ENCODE data around the gene PRKN.

The PRKN gene

DNA sequence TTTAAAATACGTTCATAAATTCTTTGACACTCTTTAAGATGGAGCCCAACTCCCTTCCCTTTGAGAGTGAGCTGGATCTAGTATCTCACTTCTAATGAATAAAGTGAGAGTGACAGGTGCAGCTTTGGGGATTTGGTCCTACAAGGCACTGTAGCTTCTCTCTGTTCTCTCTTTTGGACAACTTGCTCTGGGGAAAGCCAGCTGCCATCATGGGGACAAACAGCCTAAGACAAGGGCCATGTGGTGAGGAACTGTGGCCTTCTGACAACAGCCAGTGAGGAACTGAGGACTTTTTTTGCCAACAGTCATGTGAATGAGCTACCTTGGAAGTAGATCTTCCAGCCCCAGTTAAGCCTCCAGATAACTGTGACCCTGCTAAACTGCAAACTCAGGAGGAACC is 1180.9 kb downstream of the PRKN start:
- no peak for DNase-seq (ENCODE audit: extremely low read depth, low read depth)
- TF ChIP-seq CTCF (IDR thresholded peaks at IDR 0.05; ENCODE audit: low read depth, low read length), result no peak

DNA sequence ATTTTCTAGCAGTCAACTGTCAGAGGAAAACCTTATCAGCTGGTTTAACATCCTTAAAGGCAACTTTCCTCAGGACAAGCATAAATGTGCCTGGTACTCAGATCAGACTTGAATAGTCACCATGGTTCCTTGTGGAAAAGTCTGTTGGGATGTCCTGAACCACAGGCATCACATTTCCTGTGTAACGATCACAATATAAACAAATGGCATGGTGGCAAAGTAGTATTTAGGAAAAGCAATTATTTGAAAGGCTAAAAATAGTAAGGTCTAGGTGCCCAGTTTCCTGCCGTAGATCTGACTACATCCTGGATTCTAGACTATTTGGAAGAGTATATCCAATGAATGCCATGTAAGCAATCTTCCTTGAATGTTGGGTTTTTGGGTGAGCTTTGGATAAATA is 1181.8 kb downstream of the PRKN start:
- no peak for TF ChIP-seq CTCF (IDR thresholded peaks at IDR 0.05; ENCODE audit: low read depth, low read length)
- DNase-seq (ENCODE audit: extremely low read depth, low read depth), result no peak

DNA sequence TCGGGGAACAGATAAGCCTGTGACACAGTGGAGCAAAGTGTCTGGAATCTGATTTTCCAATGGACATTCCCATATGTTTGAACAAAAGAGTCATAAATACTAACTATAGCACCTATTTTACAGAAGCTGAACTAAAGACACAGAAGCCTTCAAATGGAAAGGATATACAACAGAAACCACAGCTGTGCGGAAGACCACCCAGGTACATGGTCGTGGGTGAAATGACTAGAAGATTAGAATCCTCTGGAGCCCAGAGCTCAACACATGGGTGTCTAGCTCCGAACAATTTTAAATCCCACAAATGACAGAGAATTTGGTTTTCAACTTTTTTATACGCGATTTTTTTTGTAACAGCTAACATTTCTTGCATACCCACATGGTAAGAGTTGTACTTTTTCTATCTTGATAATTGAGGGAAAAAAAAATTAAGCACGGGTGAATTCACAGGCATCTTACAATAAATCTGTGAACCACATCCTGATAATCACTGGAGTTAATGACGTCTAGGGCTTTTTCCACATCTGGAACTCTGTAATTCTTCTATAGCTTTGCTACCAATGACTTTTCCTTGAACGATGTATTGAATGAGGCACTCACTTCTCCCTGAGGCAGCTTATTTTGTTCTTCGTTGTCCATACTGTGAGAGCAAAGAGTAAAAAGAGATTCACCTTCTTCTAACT is 1182.6 kb downstream of the PRKN start:
- TF ChIP-seq CTCF (IDR thresholded peaks at IDR 0.05; ENCODE audit: low read depth, low read length), result no peak
- no peak for DNase-seq (ENCODE audit: extremely low read depth, low read depth)

- no peak for TF ChIP-seq CTCF (IDR thresholded peaks at IDR 0.05; ENCODE audit: low read depth, low read length)
Observed at GRCh38 chr6:161543684-161544309, 1183.8 kb downstream of the PRKN start.

GRCh38 chr6:161542346-161542980 is 1185.1 kb downstream of the PRKN start:
- no peak for DNase-seq (ENCODE audit: extremely low read depth, low read depth)
- TF ChIP-seq CTCF (IDR thresholded peaks at IDR 0.05; ENCODE audit: low read depth, low read length), result no peak

More at GRCh38 chr6:161543684-161544309, 1183.8 kb downstream of the PRKN start:
- DNase-seq (ENCODE audit: extremely low read depth, low read depth), result no peak

GRCh38 chr6:161540532-161540931 is 1187.0 kb downstream of the PRKN start:
- no peak for TF ChIP-seq CTCF (IDR thresholded peaks at IDR 0.05; ENCODE audit: low read depth, low read length)
- DNase-seq (ENCODE audit: extremely low read depth, low read depth), result no peak

GRCh38 chr6:161536224-161536630 is 1191.3 kb downstream of the PRKN start:
- no peak for TF ChIP-seq CTCF (IDR thresholded peaks at IDR 0.05; ENCODE audit: low read depth, low read length)
- DNase-seq (ENCODE audit: extremely low read depth, low read depth), result no peak

Data from AG09319 (cell line).